Activated T-cell treated with anti-CD3 and anti-CD28 coated beads for 1 hour (primary cell): ENCODE data around the gene TBXAS1.

Experiments used
- DNase-seq: peaks from one replicate; pipeline ENCODE4 v3.0.0-alpha.2; 2020; ENCODE audit warnings: low read depth

Gene TBXAS1

GRCh38 chr7:140004672-140005071 is 175.6 kb downstream of the TBXAS1 start:
- DNase-seq = no peak

DNA sequence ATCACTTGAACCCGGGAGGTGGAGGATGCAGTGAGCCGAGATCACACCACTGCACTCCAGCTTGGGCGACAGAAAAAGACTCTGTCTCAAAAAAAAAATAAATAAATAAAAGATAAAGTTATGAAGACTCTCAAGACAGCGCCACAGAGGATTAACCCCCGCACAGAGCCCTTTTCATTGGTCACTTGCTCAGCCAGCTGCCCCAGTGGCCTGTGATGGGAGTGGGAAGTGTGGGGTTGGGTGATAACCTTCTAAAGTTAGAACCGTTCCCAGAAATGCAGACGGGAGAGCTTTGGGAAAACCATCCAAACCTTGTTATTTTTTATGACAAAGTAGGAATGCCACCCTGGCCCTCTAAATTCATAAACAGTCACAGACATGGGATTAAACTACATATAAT is 176.3 kb downstream of the TBXAS1 start:
- DNase-seq = no peak

- DNase-seq = no peak
These were observed 176.9 kb downstream of the TBXAS1 start for GRCh38 chr7:140005754-140006503.

- DNase-seq = no peak
These were observed 177.5 kb downstream of the TBXAS1 start for GRCh38 chr7:140006600-140006999.

DNA sequence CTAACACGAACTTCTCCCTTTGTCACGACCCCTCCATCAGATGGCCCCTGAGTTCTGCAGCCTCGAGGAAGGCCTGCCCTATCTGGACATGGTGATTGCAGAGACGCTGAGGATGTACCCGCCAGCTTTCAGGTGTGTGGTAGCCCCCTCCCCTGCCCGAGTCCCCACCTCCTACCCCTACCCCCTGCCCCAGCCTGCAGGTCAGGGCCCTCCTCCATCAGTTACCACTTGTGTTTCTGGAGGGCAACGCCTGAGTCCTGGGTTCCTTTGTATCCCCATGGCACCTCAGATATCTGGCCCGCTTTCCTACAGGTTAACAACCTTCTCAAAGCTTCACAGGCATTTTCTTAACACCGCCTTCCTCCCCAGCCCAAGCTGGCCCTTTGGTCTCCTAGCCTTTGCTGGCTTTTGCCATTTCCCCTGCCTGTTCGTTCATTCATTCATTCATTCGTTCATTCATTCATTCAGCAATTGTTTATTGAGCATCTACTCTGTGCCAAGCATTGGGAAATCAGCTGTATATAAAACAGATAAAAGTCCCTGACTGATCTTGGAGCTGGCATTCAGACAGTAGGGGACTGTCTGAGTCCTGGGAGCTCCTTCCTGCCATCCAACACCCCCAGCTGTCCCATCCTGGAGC is 178.1 kb downstream of the TBXAS1 start:
- DNase-seq = no peak

DNA sequence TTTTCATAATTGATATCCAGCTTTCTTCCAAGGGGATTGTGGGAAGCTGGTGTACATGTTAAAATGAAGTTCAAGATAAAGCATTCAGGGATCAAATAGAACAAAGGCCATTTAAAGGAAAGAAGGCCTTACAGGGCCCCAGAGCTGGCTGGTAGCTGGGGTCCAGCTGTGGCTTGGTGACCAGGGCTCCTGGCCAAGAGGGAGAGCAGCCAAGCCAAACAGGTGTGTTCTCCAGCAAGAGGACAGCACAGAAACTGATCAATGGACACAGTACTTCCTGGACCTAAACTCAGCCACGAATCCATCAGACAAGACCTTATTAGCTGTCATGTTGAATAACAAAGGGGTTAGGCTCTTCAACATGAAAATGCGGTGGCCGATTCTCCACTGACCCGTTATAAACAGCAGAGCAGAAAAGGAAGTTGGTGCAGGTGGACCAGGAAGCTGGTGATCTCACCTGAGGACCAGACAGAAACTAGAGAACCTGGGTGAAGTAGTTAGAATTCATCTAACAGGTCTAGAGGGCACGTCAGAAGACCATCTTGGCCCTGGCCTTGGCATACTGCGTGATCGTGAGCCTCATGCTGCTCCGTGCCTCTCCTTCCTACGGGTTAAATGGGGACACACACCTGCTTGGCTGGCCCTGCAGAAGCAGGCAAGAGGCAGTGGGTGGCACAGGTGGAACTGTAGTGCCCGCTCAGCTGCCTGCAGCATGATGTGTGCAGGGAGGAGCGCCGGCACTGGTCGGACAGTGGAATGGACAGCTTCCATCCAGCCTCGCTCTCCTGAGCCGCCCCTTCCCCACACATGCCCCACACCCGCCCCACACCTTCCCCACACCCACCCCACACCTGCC is 179.9 kb downstream of the TBXAS1 start:
- no peak for DNase-seq

DNA sequence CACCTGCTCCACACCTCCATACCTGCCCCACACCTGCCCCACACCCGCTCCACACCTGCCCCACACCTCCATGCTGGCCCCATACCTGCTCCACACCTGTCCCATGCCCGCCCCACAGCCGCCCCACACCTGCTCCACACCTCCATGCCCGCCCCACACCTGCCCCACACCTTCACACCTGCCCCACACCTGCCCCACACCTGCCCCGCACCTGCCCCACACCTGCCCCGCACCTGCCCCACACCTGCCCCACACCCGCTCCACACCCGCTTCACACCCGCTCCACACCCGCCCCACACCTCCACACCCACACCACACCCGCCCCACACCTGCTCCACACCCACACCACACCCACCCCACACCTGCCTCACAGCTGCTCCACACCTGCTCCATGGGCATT is 180.7 kb downstream of the TBXAS1 start:
- DNase-seq = no peak

DNA sequence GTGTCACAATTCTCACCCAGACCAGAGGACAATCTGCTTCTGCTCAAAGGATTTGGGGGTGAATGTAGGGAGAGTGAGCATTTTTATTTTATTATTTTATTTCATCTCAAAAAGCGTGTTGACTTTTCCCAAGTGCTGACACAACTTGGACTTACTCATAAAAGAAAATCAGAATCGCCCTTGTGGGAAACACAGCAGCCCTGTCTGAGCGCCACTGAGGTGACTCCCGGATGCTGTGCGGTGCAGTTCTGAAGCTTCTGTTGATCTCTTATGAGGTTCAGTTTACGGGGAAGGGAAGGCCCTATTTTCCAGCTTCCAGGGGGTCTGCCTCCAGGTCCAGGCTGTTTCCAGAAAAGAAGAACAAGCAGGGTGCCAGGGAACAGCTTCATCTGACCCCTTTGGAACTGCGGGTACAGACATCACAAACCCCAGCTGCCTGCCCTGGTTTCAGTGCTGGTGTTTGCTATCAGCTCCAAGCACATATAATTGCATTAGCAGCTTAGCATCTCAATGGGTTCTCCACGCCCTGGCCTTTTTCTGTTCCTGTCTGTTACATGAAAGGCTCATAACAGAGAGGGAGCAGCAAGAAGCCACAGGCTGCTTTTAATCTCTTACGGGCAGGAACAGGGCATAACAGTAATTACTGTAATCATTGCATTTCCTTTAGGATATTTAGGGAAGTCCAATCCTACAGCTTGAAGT is 181.3 kb downstream of the TBXAS1 start:
- DNase-seq = no peak

GRCh38 chr7:140013676-140014075 is 184.6 kb downstream of the TBXAS1 start:
- no peak for DNase-seq

- no peak for DNase-seq
These were observed 185.1 kb downstream of the TBXAS1 start for GRCh38 chr7:140014123-140014522.

DNA sequence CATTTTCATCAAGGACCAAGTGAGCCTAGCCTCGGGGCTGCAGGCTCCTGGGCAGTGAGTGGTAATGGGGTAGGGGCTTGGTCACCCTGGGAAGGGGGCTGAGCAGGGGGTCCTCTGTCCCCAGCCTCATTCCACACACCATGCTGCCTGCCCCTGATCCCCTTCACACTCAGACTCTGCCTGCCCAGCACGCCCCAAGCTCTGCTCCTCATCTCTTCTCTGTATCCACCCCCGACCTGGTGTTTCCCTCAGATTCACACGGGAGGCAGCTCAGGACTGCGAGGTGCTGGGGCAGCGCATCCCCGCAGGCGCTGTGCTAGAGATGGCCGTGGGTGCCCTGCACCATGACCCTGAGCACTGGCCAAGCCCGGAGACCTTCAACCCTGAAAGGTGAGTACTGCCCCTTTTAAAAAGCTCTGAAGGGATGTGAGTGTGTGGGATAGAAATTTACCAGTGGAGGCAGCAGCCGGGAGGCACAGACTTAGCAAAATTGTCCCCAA is 186.5 kb downstream of the TBXAS1 start:
- no peak for DNase-seq

DNA sequence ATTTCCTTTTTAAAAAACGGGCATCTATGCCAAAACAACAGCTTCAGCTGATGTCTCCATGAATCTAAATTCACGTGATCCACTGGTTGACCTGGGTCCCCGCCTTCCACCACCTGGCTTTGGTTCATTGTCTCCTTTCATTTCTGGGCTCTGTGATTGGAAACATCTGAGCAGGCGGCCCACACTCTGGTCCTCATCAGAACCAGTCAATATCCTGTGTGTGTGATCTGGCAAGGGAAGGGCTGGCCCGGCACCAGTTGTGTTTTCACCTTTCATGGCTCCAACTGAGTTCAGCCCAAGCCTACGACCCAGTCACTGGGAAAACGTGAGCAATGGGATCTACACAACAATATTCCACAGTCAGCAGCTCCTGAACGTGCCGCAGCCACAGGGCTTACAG is 187.5 kb downstream of the TBXAS1 start:
- DNase-seq = no peak

DNA sequence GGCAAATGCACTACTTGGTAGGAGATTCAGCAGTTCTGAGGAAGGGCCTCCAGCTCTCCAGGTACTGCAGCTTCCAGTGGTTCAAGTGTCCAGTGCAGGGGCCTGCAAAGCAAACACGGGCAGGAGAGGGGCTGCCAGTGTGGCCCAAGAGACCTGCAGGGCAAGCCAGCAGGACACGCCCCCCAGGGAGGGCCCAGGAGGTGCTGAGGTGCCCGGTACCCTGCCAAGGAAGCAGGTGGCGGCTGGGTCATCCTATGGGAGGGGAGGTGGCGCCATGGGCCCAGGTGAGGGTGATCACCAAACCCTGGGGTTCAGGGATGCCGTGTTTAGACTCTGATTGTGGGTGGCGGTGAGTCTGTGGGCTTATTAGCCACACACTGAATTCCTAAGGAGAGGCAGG is 188.0 kb downstream of the TBXAS1 start:
- DNase-seq = no peak

DNA sequence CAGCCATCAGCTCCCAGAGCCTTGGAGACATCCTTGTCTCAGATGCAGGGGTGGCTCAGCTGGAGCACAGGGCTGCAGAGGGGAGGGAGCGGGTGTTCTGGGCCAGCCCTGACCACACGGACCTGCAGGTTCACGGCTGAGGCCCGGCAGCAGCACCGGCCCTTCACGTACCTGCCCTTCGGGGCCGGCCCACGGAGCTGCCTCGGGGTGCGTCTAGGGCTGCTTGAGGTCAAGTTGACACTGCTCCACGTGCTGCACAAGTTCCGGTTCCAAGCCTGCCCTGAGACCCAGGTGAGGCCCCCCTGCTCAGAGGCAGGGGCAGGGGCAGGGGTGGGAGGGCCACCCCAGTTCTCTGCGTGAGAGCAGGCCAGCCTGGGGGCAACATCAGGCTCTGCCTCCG is 188.5 kb downstream of the TBXAS1 start:
- no peak for DNase-seq

DNA sequence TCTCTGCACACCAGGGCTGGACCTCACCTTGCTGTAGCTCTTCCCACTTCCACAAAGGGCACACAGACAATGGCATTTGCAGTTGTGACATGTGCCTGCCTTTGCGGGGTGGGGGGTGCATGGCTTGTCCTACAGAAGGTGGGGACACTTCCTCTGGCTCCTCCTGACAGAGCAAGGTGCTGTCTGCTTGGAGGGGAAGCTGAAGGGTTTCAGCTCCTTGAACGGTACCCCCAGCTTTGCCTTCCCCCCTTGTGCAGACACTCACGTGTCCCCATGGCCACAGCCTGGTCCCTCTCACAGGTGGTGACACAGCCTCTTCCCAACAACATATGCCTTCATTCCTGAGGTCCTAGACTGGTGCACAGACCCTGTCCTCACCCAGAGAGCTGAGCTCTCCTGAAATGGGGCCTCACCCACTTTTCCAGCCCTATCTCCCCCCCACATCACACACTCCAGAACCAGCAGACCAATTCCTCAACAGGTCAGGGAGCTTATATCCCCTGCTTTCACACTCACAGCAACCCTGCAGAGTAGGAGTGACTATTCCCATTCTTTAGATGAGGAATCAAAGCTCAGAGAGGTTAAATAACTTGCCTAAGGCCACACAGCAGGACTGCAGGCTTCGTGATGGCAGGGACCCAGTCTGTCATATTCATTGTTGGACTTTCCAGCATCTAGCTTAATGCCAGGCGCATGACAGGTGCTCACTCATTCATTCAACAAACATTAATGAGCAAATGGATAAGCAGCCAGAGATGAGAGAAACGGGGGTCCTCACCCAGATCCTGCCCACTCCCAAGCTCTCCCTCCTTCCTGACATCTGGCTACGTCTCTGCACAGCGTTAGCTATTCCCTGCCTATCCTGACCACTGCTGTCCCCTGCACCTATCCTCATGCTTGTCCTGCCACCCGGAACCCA is 189.3 kb downstream of the TBXAS1 start:
- no peak for DNase-seq

DNA sequence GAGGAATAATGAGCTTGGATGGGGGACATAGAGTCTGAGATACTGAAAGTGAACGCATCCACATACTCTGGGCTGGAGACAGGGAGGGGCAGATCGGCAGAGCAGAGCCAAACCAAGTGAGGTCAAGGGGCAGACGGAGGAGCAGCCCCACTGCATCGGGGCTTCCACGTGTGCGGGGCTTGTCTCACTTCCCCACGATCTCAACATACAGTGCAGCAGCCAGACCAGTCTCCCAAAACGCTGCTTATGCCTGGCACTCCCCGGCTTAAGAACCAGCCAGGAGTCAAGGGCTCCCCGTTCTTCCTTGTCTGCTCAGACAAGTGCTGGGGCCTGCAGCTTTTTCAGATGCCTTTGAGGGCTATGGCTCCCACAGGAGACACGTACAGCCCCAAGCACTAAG is 190.1 kb downstream of the TBXAS1 start:
- DNase-seq = no peak

DNA sequence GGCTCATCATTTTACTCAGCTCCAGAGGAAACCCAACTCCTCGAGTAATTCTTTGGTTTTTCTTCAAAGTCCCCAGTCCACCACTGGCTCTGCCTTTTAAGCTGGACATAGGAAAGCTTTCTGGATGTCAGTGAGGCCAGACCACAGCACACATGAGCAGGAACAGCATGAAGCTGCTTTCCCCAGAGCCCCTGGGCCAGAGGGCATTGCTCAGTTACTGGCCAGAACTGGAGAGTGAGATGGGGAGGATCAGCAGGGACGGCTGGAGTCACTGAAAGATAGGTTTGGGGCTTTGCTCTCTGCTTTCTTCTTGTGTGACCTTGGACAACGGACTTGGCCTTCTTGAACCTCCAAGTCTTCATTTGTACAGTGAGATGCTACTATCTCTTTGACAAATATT is 190.5 kb downstream of the TBXAS1 start:
- DNase-seq = no peak

DNA sequence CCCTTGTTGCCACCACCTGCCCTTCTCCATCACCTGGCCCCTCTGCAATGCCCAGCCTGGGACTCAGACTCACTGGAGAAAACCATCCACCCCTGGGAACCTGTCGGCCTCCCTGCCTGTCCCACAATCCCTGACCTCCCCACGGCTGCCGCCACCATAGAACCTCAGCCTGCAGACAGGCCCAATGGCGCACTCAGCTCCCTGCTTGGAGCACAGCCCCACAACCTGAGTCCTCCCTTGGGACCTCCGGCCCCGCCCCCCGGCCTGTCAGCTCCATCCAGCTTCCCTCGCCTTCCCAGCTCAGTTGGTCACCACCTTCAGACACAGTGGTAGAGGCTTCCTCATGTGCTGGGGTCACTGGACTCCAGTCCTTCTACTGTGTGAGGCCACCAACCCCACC is 192.5 kb downstream of the TBXAS1 start:
- DNase-seq = no peak

GRCh38 chr7:140022582-140023211 is 193.6 kb downstream of the TBXAS1 start:
- no peak for DNase-seq

GRCh38 chr7:140023728-140024127 is 194.7 kb downstream of the TBXAS1 start:
- no peak for DNase-seq

GRCh38 chr7:140024585-140024984 is 195.5 kb downstream of the TBXAS1 start:
- DNase-seq = no peak
